Measurements from ENCODE around the gene HIF1AN. TPM values are rescaled to one million over a fixed set of nuclear protein-coding genes. Genes with fewer than 3 reads are reported as not detected.

The HIF1AN gene
- total and polyA plus RNA-seq, 2 of the 8 experiments (the other 6 are each of a cell fraction or from before 2014, with no cell fraction given) = 10.9 to 62.8 TPM

- H3K18ac ChIP-seq (ENCODE audit: extremely low read depth, low read length) = no peak overlapping the region
- H3K14ac ChIP-seq (ENCODE audit: insufficient read length) = no peak overlapping the region
- H3K4me2 ChIP-seq (ENCODE audit: insufficient read depth in 1 of 2, low read depth in 2 of 2, low read length in 2 of 2) = peak overlapping the region in 1 of 2 experiments; percentile 99; a peak in 1 of 4 replicates
- H4K20me1 ChIP-seq (replicated peaks in 1 of 2; ENCODE audit: control insufficient read depth in 1 of 2, insufficient read depth in 2 of 2, low read length in 2 of 2) = peaks cover 0 to 3% of the 10 kb centered on the region in 2 experiments
- ChIA-PET CTCF (ENCODE audit: partially characterized antibody) (interaction anchor here (0.9 to 9.8 kb wide), 11 partner anchors 10 to 308 kb away, joined by 3 to 88 read pairs (median 16); no protein-coding TSS in a partner anchor), POLR2A (ENCODE audit: partially characterized antibody) (interaction anchor here (0.9 to 2.4 kb wide), 2 partner anchors 10 to 37 kb away, joined by 4 to 15 read pairs; no protein-coding TSS in a partner anchor)
- no peak overlapping the region for H4K8ac ChIP-seq (ENCODE audit: extremely low read depth, insufficient read depth, low read length)
- no peak overlapping the region for H2BK5ac ChIP-seq (ENCODE audit: low read depth, low read length)
- FAIRE-seq (no peak), DNase-seq (ENCODE audit: low read depth in 1 of 2, low spot score in 2 of 2) (no peak)
- H2BK12ac ChIP-seq (ENCODE audit: low read depth, low read length) = 0 out of 2 replicates have a peak overlapping the region, but pooled peaks have one; percentile 39
- peaks cover 8% of the 10 kb centered on the region; the same call in 1 of the 2 replicates for H3K23me2 ChIP-seq (ENCODE audit: low read depth, low read length)
- no peaks in the 10 kb centered on the region for H3K9me3 ChIP-seq (ENCODE audit: insufficient read depth in 2 of 2, low read depth in 1 of 2, low read length in 1 of 2)
- H3K79me1 ChIP-seq (ENCODE audit: low read depth, low read length) = no peaks in the 10 kb centered on the region
- H3K4me1 ChIP-seq (replicated peaks in 1 of 4; ENCODE audit: control insufficient read depth in 3 of 4, insufficient read depth in 4 of 4, low read length in 3 of 4) = peaks cover 0 to 4% (median 2%) of the 10 kb centered on the region in 4 experiments; a peak in 4 of 7 replicates
- H2BK15ac ChIP-seq (ENCODE audit: low read length) = 0 out of 2 replicates have a peak overlapping the region, but pooled peaks have one; percentile 98
- no peak overlapping the region for H3K4me3 ChIP-seq (ENCODE audit: extremely low read depth in 1 of 4, insufficient read depth in 2 of 4, low read depth in 3 of 4, low read length in 4 of 4)
- H4K91ac ChIP-seq (replicated peaks; ENCODE audit: insufficient read length, low read length) = no peak overlapping the region
- H3K79me2 ChIP-seq (ENCODE audit: control insufficient read depth in 1 of 2, insufficient read depth in 2 of 2, low read length in 2 of 2) = no peaks in the 10 kb centered on the region
- H3K56ac ChIP-seq (replicated peaks; ENCODE audit: insufficient read length, low read depth, low read length) = no peak overlapping the region
- H3K27me3 ChIP-seq (replicated peaks in 1 of 4; ENCODE audit: control insufficient read depth in 3 of 4, extremely low read depth in 1 of 4, insufficient read depth in 3 of 4, low read length in 3 of 4) = peaks cover 0 to 18% (median 8%) of the 10 kb centered on the region in 4 experiments; a peak in 6 of 7 replicates
- no peak overlapping the region for H2BK20ac ChIP-seq (ENCODE audit: low read length)
- no peak overlapping the region for H3K9ac ChIP-seq (replicated peaks in 1 of 4; ENCODE audit: extremely low read depth in 1 of 4, low read depth in 3 of 4, low read length in 3 of 4)
- no peaks in the 10 kb centered on the region for H3K36me3 ChIP-seq (ENCODE audit: control insufficient read depth in 2 of 4, insufficient read depth in 4 of 4, low read length in 3 of 4)
- 91% methylated on average over 21 of the region's 24 CpGs; no CpG with 5 or more reads in 1 of the 2 experiments for WGBS, 2 experiments (ENCODE audit: extremely low coverage in 1 of 2, insufficient coverage in 1 of 2, insufficient read length in 1 of 2, insufficient replicate concordance in 2 of 2, low coverage in 1 of 2, low lambda C conversion rate in 2 of 2, missing lambda C conversion rate in 1 of 2)
- no peak overlapping the region for H3K27ac ChIP-seq (ENCODE audit: low read depth, low read length)
- no peak overlapping the region for H3K4ac ChIP-seq (replicated peaks; ENCODE audit: insufficient read length, low read depth, low read length)
- no peak overlapping the region for H2AFZ ChIP-seq (ENCODE audit: low read length)
- no peak overlapping the region for H4K5ac ChIP-seq (ENCODE audit: insufficient read length, low read depth, low read length)
- H2AK5ac ChIP-seq (ENCODE audit: low read depth, low read length) = peak overlapping the region; percentile 98; the same call in 1 of the 2 replicates
- H2BK120ac ChIP-seq (replicated peaks; ENCODE audit: low read depth, low read length) = no peak overlapping the region
- H3K23ac ChIP-seq (ENCODE audit: insufficient read length) = no peak overlapping the region
- TF ChIP-seq RAD21 (IDR thresholded peaks at IDR 0.05 in 1 of 2, conservative IDR thresholded peaks at IDR 0.05 in 1 of 2; ENCODE audit: low read depth in 2 of 2, low read length in 2 of 2) = no peak
- TF ChIP-seq, protein P1, sequence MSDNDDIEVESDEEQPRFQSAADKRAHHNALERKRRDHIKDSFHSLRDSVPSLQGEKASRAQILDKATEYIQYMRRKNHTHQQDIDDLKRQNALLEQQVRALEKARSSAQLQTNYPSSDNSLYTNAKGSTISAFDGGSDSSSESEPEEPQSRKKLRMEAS (IDR thresholded peaks at IDR 0.05) = no peak
- TF ChIP-seq POLR2A (IDR thresholded peaks at IDR 0.05; ENCODE audit: control extremely low read depth in 1 of 2, low read depth in 2 of 2, low read length in 2 of 2) = no peak
- TF ChIP-seq NRF1 (IDR thresholded peaks at IDR 0.05; ENCODE audit: low read depth, low read length) = no peak
- TF ChIP-seq BACH1 (IDR thresholded peaks at IDR 0.05; ENCODE audit: low read length) = no peak
- no peak for TF ChIP-seq PHF8 (conservative IDR thresholded peaks at IDR 0.05; ENCODE audit: low read depth, low read length)
- no peak for TF ChIP-seq GTF2F1 (IDR thresholded peaks at IDR 0.05; ENCODE audit: borderline replicate concordance, low read depth, low read length)
- TF ChIP-seq RXRA (IDR thresholded peaks at IDR 0.05; ENCODE audit: insufficient read depth, low read depth, low read length) = no peak
- no peak for TF ChIP-seq ATF3 (IDR thresholded peaks at IDR 0.05; ENCODE audit: insufficient read depth, low read depth, low read length)
- TF ChIP-seq CREB1 (IDR thresholded peaks at IDR 0.05) = no peak
- TF ChIP-seq KDM4A (IDR thresholded peaks at IDR 0.05; ENCODE audit: low read depth, low read length, severe bottlenecking) = no peak
These were observed 35.5 kb downstream of the HIF1AN start for GRCh38 chr10:100571084-100571856.

Measured in H1 (cell line).